Left cardiac atrium (tissue), 4 donors: ENCODE results near the gene ADCY2. TPM values are rescaled to one million over a fixed set of nuclear protein-coding genes. Genes with fewer than 3 reads are reported as not detected.
A peak's percentile ranks its signal among the peaks of the same experiment; 100 is the strongest.

Experiments
- ATAC-seq, 2 donors: fragments of 200-7000 bp; cut with Tn5 transposase; one replicate each; pipeline ENCODE4 v1.9.1; 2020; ENCODE audit warnings: mild to moderate bottlenecking in 2 of 2, moderate library complexity in 2 of 2
- DNase-seq: peaks from one replicate; pipeline ENCODE4 v3.0.0-alpha.2; 2020
- intact Hi-C, 2 donors: fragments of 100-400 bp; cut with DNase I; formaldehyde crosslinking; loops; one replicate each; pipeline versions ENCODE4 v1.14.1 to v1.15.1; 2022 to 2023
- total RNA-seq, 2 donors: library from RNA; stranded (reverse); fragmentation: NEBNext Ultra II Directional; extraction: Animal tissue kit (Norgen Biotek cat#: 25700); gene quantifications; one replicate each; pipeline ENCODE4 v1.2.1, GENCODE V29; 2021
- donor health status: DM: no; HTN: yes; CAD: no.
- donor health status: DM: no; HTN: yes; CAD: no; lungs with severe emphysema.
- donor health status: DM: yes; HTN: yes; CAD: no.
- donor health status: Dilated cardiomyopathy.

ADCY2 gene
- total RNA-seq, 2 donors from 2014 or later: 0.35 to 1.1 TPM

GRCh38 chr5:7789567-7789966, 393.6 kb downstream of the ADCY2 start:
- no peak for DNase-seq
- intact Hi-C loops: no loop called here
- ATAC-seq: no peak

- DNase-seq (no peak), ATAC-seq (no peak)
- intact Hi-C loops: no loop called here
Observed at GRCh38 chr5:7793895-7794294, 398.0 kb downstream of the ADCY2 start.

- intact Hi-C loops: no loop called here
- DNase-seq (no peak), ATAC-seq (no peak)
Observed at GRCh38 chr5:7794311-7794710, 398.4 kb downstream of the ADCY2 start.

GRCh38 chr5:7794823-7795222, 398.9 kb downstream of the ADCY2 start:
- DNase-seq: no peak

GRCh38 chr5:7795306-7795705, 399.4 kb downstream of the ADCY2 start:
- DNase-seq (no peak), ATAC-seq (no peak)
- intact Hi-C loops: no loop called here

More at GRCh38 chr5:7794823-7795222, 398.9 kb downstream of the ADCY2 start:
- intact Hi-C loops: no loop called here
- ATAC-seq: no peak

GRCh38 chr5:7801891-7802614, 406.1 kb downstream of the ADCY2 start:
- DNase-seq (no peak), ATAC-seq (peak in 1 of 2 donors; percentile 50)

GRCh38 chr5:7802855-7803254, 406.9 kb downstream of the ADCY2 start:
- intact Hi-C loops: no loop called here
- ATAC-seq: peak; percentile 41 to 66
- no peak for DNase-seq

More at GRCh38 chr5:7801891-7802614, 406.1 kb downstream of the ADCY2 start:
- intact Hi-C loops: no loop called here

GRCh38 chr5:7803937-7804336, 408.0 kb downstream of the ADCY2 start:
- ATAC-seq (no peak), DNase-seq (no peak)
- intact Hi-C loops: no loop called here

- ATAC-seq (no peak), DNase-seq (no peak)
- intact Hi-C loops: no loop called here
Observed at GRCh38 chr5:7805379-7805778, 409.4 kb downstream of the ADCY2 start.

GRCh38 chr5:7808998-7809397, 413.1 kb downstream of the ADCY2 start:
- DNase-seq (no peak), ATAC-seq (no peak)
- intact Hi-C loops: no loop called here

GRCh38 chr5:7811715-7812114, 415.8 kb downstream of the ADCY2 start:
- intact Hi-C loops: no loop called here
- ATAC-seq (no peak), DNase-seq (no peak)

- no peak for ATAC-seq
- no peak for DNase-seq
- intact Hi-C loops: no loop called here
Observed at GRCh38 chr5:7813007-7813406, 417.1 kb downstream of the ADCY2 start.

- intact Hi-C loops: no loop called here
Observed at GRCh38 chr5:7813576-7813975, 417.6 kb downstream of the ADCY2 start.

GRCh38 chr5:7814816-7815215, 418.9 kb downstream of the ADCY2 start:
- DNase-seq (no peak), ATAC-seq (no peak)
- intact Hi-C loops: loop anchor here in 1 of 2 donors (5.0 kb wide), 1 partner anchor 1048 kb away; no protein-coding TSS in a partner anchor

More at GRCh38 chr5:7813576-7813975, 417.6 kb downstream of the ADCY2 start:
- ATAC-seq (no peak), DNase-seq (no peak)

GRCh38 chr5:7815892-7816534, 420.1 kb downstream of the ADCY2 start:
- ATAC-seq (peak; percentile 97 to 98), DNase-seq (peak; percentile 84)
- intact Hi-C loops: loop anchor here in 1 of 2 donors (5.0 kb wide), 1 partner anchor 1049 kb away; no protein-coding TSS in a partner anchor

- intact Hi-C loops: loop anchor here in 1 of 2 donors (5.0 kb wide), 1 partner anchor 1049 kb away; no protein-coding TSS in a partner anchor
- ATAC-seq (peak; percentile 24 to 29), DNase-seq (no peak)
Observed at GRCh38 chr5:7816535-7816901, 420.6 kb downstream of the ADCY2 start.

GRCh38 chr5:7822449-7822848, 426.5 kb downstream of the ADCY2 start:
- intact Hi-C loops: no loop called here
- no peak for ATAC-seq
- no peak for DNase-seq

- intact Hi-C loops: no loop called here
- DNase-seq (no peak), ATAC-seq (no peak)
Observed at GRCh38 chr5:7823594-7823993, 427.7 kb downstream of the ADCY2 start.

GRCh38 chr5:7824995-7825394, 429.1 kb downstream of the ADCY2 start:
- ATAC-seq (no peak), DNase-seq (no peak)
- intact Hi-C loops: no loop called here

- ATAC-seq (no peak), DNase-seq (no peak)
- intact Hi-C loops: no loop called here
Observed at GRCh38 chr5:7825630-7826029, 429.7 kb downstream of the ADCY2 start.

- intact Hi-C loops: no loop called here
- ATAC-seq (no peak), DNase-seq (no peak)
Observed at GRCh38 chr5:7827610-7828009, 431.7 kb downstream of the ADCY2 start.
